DMS 273 treated with DMSO at 0.1 percent for 48 hours (cell line): Measurements from ENCODE around the gene ZSCAN31.
A peak's percentile ranks its signal among the peaks of the same experiment; 100 is the strongest.
"Not testable (repeated sequence)": the region's sequence is repeated elsewhere in the genome, so short reads cannot be mapped to it uniquely, and the experiment has no call there.

Experiments used
- DNase-seq: peaks from one replicate; lab custom pipeline; 2025; lab: John Stamatoyannopoulos, UW

ZSCAN31 gene

DNA sequence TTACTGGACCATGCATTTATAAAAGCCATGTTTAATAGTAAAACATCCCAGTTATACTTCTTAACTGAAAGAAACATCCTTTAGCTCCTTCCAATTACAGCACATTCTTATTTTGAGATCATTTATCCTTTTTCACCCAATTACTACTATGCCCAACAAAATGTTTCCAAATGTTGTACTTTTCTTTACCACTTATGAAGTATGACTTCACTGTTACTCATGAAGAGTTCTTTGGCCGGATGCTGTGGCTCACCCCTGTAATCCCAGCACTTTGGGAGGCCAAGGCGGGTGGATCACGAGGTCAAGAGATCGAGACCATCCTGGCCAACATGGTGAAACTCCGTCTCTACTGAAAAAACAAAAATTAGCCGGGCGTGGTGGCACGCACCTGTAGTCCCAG, 18.1 kb downstream of the ZSCAN31 start:
- not testable (repeated sequence) for DNase-seq

DNA sequence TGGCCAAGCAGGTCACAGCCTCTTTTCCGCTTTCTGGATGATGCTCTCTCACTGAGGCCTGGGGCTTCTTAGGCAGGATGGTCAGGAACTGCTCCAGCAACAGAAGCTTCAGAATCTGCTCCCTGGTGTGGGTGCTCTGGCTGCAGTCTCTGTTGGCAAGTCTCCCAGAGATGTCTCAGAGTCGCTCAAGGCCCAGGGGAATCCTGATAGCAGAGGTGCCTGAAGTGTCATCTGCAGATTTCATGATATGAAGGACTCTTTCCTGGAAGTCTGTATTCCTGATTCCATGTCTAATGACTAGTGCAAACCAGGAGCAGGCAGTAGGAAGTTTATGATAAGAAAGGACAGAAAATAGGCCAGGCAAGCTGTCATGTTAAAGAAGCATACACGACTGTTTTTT, 20.3 kb downstream of the ZSCAN31 start:
- DNase-seq = no peak

DNA sequence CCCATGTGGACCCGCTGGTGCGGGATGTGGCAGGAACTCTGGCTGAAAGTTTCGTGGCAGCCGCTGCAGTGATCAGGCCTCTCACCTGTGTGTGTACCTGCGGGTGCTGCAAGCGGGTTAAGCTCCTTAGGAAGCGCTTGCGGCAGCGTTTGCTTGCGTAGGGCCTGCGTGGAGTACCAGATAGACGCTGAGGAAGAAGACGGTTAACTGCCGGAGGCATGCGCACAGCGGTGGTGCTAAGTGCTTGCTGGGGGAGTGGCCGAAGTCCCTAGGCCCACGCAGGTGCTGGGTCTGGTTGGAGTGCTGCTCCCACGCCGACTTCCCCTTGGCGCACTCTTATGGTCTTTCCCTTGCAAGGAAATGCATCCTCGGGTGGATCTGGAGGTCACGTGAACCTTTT, 23.0 kb downstream of the ZSCAN31 start:
- DNase-seq = no peak

DNA sequence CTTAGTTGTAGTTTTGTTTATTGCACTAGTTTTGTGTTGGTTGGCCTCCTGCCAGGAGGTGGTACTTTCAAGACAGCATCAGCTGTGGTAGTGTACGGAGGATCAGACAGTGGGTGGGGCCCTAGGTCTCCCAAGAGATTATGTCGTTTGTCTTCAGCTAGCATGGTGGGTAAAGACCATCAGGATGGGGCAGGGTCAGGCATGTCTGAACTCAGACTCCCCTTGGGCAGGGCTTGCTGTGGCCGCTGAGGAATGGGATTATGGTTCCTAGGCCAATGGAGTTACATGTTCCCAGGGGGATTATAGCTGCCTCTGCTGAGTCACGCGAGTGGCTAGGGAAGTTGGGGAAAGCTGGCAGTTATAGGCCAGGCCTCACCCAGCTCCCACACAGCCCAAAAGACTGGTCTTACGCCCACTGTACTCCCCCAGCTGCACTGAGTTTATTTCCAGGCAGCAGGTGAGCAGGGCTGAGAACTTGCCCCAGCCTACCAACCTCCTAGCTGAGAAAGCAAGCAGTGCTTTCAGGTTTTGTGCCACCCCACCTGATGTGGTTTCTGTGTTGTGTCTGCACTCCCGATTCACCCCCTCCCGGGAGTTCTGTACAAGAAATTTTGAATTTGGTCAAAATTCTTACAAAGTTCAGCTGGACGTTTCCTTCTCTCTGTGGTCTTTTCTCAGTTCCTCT, 24.7 kb downstream of the ZSCAN31 start:
- no peak for DNase-seq

DNA sequence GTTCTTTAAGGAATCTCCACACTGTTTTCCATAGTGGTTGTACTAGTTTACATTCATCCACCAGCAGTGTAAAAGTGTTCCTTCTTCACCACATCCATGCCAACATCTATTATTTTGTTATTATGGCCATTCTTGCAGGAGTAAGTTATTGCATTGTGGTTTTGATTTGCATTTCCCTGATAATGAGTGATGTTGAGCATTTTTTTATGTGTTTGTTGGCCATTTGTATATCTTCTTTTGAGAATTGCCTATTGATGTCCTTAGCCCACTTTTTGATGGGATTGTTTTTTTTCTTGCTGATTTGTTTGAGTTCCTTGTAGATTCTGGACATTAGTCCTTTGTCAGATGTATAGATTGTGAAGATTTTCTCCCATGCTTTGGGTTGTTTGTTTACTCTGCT, 29.6 kb downstream of the ZSCAN31 start:
- not testable (repeated sequence) for DNase-seq

DNA sequence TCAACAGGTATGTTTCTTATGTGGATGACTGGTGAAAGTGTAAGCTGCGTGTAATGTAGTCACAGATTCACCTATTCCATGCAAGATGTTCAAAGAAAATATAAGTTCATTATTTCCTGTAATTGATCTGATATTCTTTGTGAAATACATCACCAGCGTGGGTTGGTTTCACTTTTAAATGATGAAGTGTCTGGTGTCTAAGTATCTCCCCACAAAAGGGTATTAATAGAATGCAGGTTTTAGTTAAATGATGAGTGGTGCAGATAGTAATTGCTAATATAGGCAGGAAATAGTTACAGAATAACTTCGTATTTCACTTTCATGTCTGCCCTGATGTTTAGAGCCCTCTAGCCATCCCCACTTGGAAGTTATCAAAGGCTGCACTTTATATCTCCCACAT, 32.4 kb downstream of the ZSCAN31 start:
- no peak for DNase-seq

DNA sequence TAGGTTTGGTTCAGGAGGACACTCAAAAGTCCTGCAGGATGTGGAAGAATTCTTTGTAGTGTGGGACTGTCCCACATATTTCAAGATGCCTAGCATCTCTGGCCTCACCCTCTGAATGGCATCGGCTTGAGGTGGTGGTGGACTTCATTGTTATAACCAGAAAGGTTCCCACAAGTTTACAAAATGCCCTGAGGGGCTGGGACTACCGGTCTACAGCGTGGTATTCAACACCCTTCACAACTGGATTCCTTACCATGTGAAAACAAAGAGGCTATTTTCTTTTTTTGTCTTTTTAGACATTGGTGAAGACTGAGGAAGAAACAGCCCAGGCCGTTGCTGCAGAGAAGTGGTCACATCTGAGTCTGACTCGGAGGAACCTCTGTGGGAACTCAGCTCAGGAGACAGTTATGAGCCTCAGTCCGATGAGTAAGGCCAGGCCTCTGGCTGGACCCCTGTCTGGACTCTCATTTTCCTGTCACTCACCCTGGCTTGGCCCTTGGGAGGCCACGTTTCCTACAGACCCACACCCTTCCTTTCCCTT, 39.4 kb downstream of the ZSCAN31 start:
- no peak for DNase-seq

DNA sequence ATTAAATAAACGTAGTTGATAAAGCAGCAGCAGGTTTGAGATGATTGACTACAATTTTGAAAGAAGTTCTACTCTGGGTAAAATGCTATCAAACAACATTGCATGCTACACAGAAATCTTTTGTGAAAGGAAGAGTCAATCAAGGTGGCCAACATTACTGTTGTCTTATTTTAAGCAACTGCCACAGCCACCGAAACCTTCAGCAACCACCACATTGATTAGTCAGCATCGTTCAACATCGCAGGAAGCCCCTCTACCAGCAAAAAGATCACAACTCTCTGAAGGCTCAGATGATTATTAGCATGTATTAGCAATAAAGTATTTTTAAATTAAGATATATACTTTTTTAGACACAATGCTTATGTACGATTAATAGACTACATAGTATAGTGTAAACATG, 40.6 kb downstream of the ZSCAN31 start:
- DNase-seq = no peak

DNA sequence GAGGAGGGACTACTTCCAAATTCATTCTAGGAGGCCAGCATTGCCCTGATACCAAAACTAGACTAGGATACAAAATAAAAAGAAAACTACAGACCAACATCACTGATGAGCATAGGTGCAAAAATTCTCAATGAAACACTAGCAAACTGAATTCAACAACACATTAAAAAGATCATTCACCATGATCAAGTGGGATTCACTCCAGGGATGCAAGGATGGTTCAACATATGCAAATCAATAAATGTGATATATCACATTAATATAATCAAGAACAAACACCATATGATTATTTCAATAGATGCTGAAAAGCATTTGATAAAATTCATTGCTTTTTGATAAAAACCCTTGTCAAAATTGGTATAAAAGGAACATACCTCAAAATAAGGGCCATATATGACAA, 44.4 kb downstream of the ZSCAN31 start:
- DNase-seq = no peak

DNA sequence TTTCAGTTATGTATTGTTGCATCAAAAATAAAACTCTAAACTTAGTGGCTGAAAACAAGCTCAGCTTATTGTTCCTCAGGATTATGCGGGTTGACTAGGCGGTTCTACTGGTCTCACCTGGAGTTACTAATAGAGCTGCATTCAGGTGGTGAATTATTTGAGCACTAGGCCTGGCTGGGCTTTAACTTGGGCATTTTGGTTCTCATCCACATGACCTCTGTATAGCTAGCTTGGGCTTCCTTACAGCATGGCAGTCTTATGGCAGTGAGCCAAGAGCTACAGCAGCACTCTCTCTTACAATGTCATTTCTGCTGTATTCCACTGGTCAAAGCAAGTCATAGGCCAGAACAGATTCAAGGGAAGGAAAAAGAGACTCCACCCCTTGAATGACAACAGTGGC, 53.0 kb downstream of the ZSCAN31 start:
- DNase-seq = no peak

DNA sequence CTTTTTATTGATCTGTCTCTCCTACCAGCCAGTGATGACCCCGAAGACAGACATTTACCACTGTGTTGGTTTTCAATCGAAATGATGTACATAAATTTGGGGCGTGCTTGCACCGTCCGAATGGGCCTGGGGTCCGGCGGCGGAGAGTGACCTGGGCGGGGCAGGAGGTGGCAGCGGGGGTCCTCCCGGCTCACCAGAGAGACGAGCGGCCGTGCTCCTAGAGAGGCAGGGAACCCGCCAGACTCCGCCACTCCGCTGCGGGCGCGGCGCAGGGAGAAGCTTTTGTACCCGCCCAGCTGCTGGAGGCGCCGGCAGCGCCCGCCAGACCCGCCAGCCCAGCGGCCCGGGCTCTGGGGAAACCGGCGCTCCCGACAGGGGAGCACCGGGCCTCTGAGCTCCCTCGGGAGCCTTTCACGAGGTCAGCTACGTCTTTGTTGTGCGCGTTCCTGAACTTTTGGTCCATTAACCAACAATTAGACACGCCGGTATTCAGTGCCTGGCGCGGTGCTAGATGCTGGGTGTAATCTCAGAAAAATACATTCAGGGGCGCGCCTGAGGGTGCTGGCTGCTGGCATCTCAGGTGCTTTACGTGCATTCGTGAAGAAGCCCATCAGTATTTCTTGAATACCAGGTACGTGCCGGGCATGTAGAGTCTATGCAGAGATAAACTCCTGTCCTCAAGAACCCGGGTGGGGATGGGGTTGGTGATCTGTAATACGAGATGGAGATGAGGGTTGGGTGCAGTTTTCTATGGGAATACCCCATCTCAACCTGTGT, 54.5 kb downstream of the ZSCAN31 start, which contains the start of gene PGBD1:
Gene PGBD1, plus strand, starts transcription at position 285 of the 777 bp plus-strand sequence. CDS start 2,242 bp downstream, outside the sequence.
- DNase-seq = peak; percentile 19

DNA sequence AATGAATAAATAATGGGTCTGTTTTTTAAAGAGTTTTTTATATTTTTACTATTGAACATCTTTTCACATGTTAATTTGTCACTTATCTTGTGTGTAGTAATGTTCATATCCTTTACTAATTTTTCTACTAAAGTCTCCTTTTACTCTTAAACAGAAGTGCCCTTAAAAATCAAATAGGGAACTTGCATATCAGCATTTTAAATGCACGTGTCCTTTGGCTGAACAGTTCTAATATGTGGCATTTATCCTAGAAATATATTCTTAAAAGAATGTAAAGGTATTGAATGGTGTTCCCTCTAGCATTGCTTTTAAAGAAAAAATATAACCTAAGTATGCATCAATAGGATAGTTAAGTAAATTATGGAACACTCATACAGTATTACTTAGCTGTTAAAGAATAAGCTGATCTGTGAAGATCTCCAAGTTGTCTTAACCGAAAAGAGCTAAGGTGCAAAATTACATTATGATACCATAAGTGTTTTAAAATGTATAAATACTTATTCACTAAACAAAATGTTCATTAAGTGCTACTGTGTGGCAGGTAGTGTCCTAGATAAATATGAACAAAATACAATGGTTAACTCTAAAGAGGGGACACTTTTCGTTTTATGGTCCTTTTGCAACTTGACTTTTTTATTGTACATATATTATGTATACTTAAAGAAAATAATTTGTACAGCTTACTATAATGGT, 55.2 kb downstream of the ZSCAN31 start:
- DNase-seq = no peak

DNA sequence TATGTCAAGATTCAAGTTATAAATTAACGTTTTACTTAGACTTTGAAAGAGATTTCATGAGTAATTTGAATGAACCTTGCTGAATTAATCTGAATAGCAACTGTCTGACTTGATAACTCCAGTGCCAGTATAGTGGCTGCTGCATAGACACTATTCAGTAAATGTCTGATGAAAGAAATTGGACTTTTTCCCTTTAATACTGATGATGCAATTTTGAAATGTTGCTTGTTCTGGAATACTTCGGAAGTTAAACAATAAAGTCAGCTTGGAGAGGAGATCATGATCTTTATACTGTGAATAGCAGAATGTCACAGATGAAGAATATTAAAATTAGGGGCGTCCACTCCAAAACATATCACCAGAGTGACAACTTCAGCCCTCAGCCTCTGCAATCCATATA, 58.2 kb downstream of the ZSCAN31 start:
- DNase-seq = no peak

DNA sequence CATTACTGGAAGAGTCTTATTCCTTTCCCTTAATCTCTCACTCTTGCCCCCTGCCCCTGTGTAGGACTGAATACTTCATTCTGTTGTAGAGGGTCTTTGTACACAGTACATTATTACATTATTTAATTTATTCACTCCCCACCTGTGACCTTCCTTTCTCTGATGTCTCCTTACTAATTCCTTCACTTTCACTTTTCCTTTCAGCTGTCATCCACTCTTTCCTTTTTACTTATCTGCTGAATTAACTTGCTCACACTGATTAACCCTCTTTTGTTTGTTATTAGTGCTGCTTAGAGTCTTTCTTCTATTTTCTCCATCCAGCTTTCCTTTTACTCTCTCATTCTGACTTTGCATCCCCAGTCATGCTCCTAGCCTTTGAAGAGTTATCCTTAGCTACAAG, 61.1 kb downstream of the ZSCAN31 start:
- no peak for DNase-seq
